ENCODE data around the gene PLAAT3. TPM values are rescaled to one million over a fixed set of nuclear protein-coding genes. Genes with fewer than 3 reads are reported as not detected.
"Not testable (repeated sequence)": the region's sequence is repeated elsewhere in the genome, so short reads cannot be mapped to it uniquely, and the experiment has no call there.

PLAAT3 gene
- 37.5 TPM for polyA plus RNA-seq (ENCODE audit: insufficient read length)

DNA sequence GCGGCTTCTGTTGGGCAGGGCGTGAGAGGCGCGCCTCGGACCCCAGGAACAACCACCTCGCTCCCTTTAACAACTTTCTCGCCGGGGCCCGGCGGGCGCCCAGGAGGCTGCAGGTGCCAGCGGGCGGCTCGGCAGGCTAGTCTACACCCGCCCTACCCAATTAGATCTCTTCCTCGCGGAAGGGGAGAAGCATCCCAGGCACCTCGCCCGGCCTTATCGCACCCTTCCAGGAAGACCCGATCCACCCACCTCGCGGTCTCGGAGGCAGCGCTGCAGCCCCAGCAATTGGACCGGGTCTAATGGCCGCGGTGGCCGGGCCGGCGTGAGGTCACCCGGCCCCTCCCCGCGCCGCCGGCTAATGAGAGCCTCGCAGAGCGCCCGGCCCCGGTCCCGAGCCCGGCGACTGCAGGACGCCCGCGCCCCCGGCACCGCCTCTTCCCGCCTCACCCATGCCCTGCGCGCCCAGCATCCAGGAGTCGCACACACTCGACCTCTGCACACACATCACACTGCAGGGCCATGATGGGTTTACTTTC is at the start of gene PLAAT3:
PLAAT3 (minus strand) TSS at position 298 of the 536 bp plus-strand sequence. CDS start 419 bp downstream, outside the sequence.
- peak; percentile 26 for DNase-seq

DNA sequence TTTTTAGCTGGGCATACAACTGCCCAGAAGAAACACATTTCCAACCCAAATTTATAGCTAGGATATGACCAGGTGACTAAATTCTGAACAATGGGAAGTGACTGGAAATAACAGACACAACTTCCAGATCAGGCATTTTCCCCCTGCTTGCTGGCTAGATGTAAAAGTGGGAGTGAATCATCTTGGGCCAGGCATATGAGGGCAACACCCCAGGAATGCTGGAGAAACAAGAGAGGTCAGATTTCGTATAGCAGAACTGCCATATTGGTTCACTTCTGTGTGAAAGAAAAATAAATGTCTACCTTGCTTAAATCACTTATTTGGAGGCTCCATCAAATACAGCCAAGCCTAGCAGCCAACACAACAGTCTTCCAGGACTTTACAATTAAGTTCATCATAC is 49.6 kb upstream of the PLAAT3 start:
- DNase-seq, result no peak

DNA sequence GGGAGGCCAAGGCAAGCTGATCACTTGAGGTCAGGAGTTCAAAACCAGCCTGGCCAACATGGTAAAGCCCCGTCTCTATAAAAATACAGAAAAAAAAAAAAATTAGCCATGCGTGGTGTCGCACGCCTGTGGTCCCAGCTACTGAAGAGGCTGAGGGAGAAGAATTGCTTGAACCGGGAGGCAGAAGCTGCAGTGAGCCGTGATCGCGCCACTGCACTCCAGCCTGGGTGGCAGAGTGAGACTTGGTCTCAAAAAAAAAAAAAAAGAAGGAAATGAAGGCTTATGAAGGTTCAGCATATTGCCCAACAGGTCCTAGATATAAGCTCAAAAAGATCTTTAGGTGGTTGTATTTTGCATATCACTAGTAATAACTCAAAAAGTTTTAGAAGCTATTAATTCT is 46.7 kb upstream of the PLAAT3 start:
- no peak for DNase-seq

DNA sequence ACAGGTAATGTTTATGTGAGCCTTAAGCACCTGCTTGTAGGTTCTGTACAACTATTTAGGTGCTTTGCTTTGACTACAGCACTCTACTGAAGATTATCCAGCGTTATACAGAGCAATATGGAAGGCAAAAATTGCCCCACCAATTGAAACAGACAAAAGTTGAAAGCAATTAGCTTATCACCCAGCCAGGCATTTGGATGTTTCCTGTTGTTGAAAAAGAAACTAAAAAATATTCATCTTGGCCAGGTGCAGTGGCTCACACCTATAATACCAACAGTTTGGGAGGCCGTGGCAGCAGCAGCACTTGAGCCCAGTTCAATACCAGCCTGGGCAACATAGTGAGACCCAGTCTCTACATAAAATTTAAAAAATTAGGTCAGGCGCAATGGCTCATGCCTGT is 38.4 kb upstream of the PLAAT3 start:
- no peak for DNase-seq

DNA sequence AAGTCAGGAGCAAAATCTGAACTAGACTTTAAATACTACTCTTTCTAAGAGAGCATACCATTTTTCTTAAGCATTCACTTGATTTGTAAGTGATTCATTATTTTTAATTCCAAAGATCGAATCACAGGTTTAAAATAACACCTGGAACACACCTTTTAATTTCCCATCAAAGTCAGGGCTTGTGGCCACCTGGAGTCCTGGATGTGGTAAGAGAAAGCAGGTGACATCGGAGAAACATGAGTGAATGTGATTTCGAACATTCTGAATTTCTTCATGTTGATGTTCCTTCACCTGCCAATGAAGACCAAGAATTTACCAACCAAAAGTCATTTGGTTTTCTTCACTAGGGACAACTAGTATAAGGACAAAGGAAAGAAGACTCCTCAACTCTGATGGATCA is 29.0 kb upstream of the PLAAT3 start:
- DNase-seq, result no peak

DNA sequence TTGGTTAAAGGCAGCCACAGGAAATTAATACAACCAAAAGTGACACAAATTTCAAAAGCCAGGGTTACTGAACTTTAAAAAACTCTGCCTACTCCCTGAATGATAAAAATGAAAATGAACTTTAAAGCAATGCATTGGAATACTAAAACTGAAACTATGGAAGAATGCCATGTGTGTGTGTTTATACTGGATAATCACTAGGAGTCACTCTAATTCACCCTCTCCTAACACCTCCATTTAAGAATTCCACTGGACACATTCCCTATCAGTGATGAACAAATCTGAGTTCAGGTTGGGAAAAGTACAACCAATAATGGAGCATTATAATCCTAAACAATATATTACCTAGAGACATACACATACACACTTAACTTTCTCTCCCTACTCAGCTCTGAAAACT is 27.5 kb upstream of the PLAAT3 start:
- no peak for DNase-seq

DNA sequence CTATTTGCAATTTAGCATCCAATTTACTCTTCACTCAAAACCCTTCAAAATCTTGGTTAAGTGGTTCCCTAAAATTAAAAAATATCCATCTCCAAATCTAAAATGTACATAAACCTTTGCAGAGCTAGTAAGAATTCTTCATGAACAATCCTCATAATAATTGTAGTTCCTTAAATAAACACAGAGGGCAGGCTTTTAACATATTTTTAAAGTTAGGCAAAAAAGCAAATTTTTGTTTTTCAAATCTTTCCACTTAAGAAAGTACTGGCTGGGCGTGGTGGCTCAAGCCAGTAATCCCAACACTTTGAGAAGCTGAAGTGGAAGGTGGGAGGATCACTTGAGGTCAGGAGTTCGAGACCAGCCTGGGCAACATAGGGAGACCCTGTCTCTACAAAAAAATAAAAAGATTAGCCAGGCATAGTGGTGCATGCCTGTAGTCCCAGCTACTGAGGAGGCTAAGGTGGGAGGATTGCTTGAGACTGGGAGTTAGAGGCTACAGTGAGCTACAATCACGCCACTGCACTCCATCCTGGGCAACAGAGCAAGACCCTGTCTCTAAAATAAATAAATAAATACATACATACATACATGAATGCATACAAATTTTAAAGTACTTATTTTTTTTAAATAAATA is 25.1 kb upstream of the PLAAT3 start:
- no peak for DNase-seq

DNA sequence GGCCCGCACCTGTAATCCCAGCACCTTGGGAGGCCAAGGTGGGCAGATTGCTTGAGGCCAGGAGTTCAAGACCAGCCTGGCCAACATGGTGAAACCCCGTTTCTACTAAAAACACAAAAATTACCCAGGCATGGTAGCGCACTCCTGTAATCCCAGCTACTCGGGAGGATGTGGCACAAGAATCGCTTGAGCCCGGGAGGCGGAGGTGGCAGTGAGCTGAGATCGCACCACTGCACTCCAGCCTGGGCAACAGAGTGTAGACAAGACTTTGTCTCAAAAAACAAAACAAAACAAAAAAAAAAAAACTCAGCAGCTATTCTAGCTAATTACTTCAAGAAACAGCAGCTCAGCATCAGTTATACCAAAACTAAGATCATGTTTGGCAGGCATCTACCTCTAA is 24.2 kb upstream of the PLAAT3 start:
- DNase-seq, result not testable (repeated sequence)

DNA sequence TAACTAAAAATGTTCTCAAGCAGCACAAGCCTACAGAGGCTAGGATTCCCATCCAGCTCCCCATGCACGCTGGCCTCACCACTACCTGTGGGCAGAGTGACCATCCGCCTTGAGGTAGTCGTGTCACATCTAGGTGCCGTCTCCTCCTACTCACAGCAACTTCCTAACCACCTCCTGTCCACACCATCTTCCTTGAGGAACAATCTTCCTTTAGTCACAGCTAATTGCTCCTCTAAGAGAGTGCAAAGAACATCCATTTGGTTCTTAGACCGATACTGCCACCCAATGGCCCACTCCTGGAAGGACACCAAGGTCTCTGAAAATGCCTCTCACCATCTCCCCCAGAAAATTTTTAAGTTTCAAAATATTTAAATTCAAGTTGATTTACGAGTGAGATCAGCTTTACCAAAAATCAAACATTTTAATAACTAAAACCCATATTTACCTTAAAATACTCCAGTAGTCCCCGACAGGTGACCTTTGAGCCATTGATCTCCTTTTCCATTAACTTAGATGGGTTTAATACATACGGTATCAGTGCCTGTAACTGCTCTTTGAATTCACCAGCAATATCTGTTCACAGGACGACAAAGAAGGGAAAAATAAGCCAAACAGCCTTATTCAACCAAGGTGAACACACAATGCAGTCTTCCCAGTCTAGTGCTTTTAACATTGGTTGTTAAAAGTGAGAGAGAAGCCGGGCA is 21.7 kb upstream of the PLAAT3 start:
- DNase-seq, result peak; percentile 48

DNA sequence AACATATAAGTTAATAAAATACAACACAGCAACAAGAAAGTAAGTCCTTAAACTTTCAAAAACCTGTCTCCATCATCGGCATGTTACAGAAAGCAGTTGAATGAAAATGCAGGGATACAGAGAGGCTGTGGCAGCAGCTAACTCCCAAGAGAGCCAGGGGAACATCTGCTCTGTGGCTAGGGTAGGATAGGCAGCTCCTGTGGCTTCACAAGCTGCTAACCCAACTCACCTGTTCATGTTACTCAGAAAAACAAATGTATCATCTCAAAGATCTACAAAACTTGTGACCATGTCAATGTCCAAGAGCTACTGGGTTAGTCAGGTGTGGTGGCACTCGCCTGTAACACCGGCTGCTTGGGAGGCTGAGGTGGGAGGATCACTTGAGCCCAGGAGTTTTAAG is 15.2 kb upstream of the PLAAT3 start:
- DNase-seq, result no peak

DNA sequence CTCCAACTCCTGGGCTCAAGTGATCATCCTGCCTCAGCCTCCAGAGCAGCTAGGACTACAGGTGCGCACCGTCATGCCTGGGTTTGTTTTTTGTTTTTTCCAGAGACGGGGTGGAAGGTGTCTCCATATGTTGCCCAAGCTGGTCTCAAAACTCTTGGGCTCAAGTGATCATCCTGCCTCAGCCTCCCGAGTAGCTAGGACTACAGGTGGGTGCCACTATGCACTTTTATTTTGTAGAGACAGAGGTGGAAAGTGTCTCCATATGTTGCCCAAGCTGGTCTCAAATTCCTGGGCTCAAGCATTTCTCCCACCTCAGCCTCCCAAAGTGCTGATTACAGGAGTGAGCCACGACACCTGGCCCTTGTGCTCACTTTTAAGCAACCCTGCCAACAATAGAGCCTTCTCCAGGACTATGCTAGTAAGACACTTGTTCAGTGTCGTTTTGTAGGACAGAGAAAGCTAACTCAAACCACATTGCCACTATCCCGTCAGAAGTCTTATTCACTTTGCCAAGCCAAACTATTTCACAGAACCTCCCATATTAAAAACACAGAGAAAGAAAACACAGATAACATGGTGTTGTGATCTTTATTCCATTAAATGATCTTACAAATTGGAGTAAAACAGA is 9.4 kb upstream of the PLAAT3 start:
- DNase-seq, result no peak

DNA sequence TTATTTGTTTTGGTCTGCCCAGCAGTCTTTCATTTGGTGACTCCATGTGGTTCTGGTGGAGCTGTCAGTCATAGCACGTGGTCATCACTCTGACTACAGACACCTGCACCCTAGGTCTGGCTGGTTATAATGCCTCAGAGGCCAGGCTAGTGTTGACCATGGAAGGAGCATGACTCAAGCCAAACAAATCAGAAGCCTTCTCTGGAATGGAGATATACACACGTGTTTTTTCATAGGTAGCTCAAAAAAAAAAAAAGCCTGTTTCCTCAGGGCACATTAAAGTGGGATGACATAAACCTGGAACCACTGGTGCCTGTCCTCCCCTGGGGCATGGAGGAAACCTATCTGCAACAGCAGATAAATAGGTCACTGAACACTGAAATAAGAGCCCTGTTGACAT is 8.1 kb upstream of the PLAAT3 start:
- DNase-seq, result no peak

DNA sequence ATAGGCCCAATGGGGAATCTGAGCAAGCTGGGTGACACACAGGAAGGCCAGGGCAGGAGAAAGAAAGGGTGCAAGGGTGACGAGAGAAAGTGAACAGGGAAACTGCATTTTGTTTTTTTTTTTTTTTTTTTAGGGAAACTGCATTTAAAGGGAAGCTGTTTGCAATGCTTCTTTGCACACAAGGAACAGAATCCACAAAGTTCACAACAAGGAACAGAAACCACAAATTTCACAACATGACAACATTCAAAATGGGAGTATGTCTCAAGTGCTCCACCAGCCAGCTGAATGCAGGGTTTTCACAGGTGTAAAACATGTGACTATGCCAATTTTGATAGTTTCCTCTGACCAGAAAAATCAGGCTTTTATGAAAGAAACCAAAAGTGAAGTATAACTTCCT is 6.8 kb upstream of the PLAAT3 start:
- DNase-seq, result no peak

DNA sequence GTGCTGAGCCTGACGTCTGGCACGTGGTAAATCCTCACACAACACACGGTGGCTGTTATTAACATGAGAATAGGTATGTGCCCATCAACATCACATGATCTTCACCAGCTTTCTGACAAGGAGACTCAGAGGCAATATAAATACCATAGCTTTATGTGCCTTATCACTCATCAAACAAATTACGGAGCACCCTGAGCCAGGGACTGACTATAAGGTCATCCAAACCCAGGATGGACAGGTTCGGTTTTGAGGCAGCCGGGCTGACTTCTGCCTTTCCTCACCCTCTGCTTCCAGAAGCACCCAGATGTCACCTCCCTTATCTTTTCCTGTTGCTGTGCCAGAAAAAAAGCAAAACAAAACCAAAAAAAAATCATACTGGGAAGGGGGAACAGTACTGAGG is 5.7 kb upstream of the PLAAT3 start:
- DNase-seq, result no peak

DNA sequence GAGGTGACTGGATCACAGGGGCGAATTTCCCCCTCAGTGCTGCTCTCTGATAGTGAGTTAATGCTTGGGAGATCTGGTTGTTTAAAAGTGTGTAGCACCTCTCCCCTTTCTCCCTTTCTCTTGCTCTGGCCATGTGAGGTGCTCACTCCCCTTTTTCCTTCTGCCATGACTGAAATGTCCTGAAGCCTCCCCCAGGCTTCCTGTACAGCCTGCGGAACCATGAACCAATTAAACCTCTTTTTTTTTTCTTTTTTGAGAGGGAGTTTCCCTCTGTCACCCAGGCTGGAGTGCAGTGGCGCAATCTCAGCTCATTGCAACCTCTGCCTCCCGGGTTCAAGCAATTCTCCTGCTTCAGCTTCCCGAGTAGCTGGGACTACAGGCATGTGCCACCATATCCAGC is 3.5 kb upstream of the PLAAT3 start:
- not testable (repeated sequence) for DNase-seq

DNA sequence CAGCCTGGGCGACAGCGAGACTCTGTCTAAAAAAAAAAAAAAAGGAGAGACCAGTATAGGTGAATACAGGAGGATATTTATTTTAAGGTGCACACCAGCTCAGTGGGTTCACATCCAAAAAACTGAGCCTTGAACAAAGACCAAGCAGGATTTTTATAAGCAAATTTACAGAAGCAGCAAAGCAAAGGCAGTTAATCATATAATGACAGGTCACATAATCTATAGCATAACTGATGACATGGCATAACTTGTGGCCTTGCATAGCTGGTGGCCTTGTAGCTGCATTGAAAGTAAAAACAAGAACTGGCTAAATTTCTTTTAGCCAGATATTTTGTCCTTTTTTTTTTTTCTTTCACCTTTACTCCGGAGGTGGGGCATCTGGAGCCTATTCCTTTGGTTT is 2.7 kb upstream of the PLAAT3 start:
- DNase-seq, result no peak

DNA sequence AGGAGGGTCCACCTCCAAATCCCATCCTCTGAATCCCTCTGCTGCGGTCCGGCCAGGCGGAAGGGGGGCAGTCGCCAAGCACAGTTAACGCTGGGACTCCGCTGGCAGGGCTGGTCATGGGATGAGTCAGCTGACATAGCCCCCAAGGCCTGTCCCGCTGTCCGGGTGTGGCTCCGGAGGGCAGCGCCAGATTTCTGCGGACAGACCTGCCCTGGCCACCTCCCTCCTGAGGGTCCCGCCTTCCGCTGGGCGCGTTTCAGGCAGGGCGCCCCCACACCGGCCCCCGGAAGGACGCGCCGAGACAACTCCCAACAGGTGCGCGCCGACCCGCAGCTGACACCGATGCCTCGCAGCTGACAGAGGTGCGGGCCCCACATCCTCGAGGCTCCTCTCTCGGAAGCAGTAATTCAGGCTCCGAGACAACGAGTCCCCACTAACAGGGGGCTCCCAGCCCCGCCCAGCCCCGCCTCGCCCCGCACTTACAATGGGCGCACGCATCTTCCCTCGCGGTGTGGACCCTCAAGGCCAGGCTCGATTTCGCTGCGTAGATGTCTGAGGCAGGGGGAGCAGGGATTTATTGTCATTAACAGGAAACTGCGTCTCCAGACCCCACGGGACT is 607 bp downstream of the PLAAT3 start:
- DNase-seq, result peak; percentile 42

DNA sequence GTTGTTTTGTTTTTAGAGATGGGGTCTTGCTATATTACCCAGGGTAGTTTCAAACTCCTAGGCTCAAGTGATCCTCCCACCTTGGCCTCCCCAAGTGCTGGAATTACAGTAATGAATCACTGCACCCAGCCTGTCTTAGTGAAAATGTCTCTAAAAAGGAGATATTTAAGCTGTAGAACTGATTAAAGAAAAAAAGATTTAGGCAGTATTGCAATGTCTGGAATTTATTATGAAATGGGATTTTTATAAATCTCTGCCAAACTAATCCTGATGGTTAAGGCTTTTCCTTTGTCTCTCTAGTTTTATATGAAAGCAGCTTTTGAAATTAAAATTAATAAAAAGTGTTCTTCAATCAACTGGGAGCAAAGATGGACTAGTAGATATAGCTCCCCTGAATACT is 2.1 kb downstream of the PLAAT3 start:
- no peak for DNase-seq

DNA sequence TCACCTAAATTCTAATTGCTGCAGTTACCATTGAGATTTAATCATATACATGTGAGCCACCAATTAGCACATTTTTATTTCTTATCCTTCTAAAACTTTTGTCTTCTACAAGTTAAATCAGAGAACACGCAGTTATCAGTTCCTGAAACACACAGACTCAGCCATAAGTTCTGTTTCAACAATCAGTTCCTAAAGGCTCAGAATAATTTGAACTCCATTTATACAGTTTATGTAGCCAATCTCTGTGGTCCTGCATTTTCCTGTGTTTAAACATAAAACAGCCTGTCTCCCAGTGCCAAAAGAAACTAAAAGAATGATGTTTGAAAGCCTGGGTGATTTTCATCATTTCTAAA is 2.9 kb downstream of the PLAAT3 start:
- no peak for DNase-seq

DNA sequence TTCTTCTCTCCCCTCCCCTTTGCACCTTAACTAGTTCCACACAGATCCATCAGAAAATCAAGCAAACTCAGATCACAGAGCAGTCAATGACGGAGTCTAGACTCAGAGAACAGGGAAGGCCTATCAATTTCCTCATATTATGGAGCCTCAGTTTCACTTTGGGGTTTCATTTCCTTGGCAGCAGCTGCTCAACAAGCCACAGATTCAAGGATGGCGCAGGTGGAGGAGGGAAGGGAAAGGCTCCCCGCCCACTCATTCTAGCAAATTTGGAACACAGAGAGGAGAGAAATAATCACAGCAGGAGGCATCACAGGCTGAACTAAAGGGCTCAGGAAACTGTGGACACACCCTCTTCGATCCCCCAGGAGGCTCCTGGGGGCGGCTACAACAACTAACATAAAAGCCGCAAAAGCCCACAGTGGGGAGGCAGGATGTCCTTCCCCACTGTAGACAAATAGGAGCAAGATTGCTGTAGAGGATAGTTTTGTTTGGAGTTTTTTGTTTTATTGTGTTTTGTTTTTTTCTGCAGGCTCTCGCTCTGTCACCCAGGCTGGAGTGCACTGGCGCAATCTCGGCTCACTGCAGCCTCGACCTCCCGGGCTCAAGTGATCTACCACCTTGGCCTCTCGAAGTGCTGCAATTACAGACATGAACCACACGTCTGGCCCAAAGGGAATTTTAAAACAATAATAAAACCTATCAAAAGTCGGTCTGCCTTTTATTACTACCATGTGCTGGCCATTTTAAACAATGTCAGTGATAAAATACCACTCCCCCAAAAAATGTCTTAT is 3.4 kb downstream of the PLAAT3 start:
- no peak for DNase-seq

DNA sequence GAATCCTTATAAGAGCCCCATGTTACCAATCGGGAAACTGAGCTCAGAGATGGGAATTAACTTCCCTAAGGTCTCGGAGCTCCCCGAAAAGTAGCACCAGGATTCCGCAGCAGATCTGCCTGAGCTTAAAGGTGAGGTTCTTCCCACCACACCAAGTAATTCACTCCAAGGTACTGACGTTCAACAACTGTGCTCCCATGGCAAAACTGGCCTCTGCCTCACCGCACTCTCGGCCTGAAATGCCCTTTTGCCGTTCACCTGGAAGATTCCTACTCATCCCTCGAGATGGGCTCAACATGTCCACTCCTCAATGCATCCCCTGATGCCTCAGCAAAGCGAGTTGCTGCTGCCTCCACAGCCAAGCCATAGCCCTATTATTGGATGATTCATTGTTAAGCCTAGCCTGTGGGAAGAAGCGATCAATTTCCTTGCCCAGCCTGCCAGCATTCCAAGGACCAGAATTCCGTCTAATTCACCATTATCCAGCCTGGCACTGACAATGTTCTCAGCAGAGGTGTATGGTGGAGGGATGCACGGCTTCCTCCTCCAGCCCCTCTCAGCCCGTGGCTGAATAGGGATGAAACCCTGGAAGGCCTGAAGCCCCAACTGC is 4.2 kb downstream of the PLAAT3 start:
- DNase-seq, result no peak

DNA sequence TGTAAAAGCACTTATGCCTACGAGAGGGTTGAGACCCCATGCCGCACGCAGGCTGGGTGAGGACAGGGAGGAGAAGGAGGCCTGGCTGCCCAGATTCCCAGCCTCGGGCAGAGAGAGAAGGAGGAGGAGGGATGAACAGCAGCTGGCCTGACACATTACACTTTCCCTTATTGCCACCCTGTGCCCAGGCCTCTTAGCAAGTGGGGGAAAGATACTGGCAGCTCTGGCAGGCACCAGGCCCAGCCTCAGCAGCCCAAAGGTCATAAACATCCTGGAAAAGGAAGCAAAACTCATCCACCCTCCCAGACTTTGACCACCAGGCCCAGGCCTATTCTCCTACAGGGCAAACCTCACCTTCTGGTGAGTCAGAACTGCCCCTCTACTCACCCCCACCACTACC is 4.7 kb downstream of the PLAAT3 start:
- DNase-seq, result no peak

Measured in hindlimb muscle (tissue), 1 donor.